Measurements from ENCODE around the gene RPA3. TPM values are rescaled to one million over a fixed set of nuclear protein-coding genes. Genes with fewer than 3 reads are reported as not detected.

The RPA3 gene
- total and polyA plus RNA-seq, 2 of the 13 experiments (the other 11 are each of a cell fraction or from before 2014, with no cell fraction given), result 38.3 to 154 TPM

GRCh38 chr7:7731732-7732131 is 13.3 kb upstream of the RPA3 start (continued):
- TF ChIP-seq PAXIP1 (CRISPR knock-in tag; conservative IDR thresholded peaks at IDR 0.05), result peak; percentile 80
- no peak for TF ChIP-seq ATF7-NPFF (CRISPR knock-in tag; IDR thresholded peaks at IDR 0.05; ENCODE audit: low read depth)
- TF ChIP-seq ZNF350 (CRISPR knock-in tag; IDR thresholded peaks at IDR 0.05; ENCODE audit: borderline replicate concordance, low read depth), result no peak
- TF ChIP-seq STAG1 (CRISPR knock-in tag; IDR thresholded peaks at IDR 0.05), result no peak
- TF ChIP-seq, protein P1, sequence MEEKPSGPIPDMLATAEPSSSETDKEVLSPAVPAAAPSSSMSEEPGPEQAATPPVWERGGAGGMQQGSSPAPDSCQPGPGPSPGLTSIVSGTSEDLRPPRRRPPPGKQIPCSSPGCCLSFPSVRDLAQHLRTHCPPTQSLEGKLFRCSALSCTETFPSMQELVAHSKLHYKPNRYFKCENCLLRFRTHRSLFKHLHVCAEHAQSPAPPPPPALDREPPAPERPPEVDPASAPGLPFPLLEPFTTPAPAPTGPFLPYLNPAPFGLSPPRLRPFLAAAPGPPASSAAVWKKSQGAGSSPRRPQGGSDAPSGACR (CRISPR knock-in tag; IDR thresholded peaks at IDR 0.05), result no peak
- TF ChIP-seq, protein P2, sequence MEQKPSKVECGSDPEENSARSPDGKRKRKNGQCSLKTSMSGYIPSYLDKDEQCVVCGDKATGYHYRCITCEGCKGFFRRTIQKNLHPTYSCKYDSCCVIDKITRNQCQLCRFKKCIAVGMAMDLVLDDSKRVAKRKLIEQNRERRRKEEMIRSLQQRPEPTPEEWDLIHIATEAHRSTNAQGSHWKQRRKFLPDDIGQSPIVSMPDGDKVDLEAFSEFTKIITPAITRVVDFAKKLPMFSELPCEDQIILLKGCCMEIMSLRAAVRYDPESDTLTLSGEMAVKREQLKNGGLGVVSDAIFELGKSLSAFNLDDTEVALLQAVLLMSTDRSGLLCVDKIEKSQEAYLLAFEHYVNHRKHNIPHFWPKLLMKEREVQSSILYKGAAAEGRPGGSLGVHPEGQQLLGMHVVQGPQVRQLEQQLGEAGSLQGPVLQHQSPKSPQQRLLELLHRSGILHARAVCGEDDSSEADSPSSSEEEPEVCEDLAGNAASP (CRISPR knock-in tag; IDR thresholded peaks at IDR 0.05; ENCODE audit: borderline replicate concordance), result peak; percentile 77; the same call in 1 of the 2 replicates
- TF ChIP-seq, protein P3, sequence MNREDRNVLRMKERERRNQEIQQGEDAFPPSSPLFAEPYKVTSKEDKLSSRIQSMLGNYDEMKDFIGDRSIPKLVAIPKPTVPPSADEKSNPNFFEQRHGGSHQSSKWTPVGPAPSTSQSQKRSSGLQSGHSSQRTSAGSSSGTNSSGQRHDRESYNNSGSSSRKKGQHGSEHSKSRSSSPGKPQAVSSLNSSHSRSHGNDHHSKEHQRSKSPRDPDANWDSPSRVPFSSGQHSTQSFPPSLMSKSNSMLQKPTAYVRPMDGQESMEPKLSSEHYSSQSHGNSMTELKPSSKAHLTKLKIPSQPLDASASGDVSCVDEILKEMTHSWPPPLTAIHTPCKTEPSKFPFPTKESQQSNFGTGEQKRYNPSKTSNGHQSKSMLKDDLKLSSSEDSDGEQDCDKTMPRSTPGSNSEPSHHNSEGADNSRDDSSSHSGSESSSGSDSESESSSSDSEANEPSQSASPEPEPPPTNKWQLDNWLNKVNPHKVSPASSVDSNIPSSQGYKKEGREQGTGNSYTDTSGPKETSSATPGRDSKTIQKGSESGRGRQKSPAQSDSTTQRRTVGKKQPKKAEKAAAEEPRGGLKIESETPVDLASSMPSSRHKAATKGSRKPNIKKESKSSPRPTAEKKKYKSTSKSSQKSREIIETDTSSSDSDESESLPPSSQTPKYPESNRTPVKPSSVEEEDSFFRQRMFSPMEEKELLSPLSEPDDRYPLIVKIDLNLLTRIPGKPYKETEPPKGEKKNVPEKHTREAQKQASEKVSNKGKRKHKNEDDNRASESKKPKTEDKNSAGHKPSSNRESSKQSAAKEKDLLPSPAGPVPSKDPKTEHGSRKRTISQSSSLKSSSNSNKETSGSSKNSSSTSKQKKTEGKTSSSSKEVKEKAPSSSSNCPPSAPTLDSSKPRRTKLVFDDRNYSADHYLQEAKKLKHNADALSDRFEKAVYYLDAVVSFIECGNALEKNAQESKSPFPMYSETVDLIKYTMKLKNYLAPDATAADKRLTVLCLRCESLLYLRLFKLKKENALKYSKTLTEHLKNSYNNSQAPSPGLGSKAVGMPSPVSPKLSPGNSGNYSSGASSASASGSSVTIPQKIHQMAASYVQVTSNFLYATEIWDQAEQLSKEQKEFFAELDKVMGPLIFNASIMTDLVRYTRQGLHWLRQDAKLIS (CRISPR knock-in tag; IDR thresholded peaks at IDR 0.05), result no peak
- no peak for TF ChIP-seq LBX2 (CRISPR knock-in tag; IDR thresholded peaks at IDR 0.05; ENCODE audit: borderline replicate concordance)
- TF ChIP-seq ATF3 (CRISPR knock-in tag; IDR thresholded peaks at IDR 0.05), result no peak
- TF ChIP-seq ZNF275 (CRISPR knock-in tag; IDR thresholded peaks at IDR 0.05; ENCODE audit: borderline replicate concordance), result no peak
- TF ChIP-seq SMARCE1 (IDR thresholded peaks at IDR 0.05; ENCODE audit: borderline replicate concordance), result peak; percentile 69; the same call in 1 of the 2 replicates
- TF ChIP-seq, protein P4, sequence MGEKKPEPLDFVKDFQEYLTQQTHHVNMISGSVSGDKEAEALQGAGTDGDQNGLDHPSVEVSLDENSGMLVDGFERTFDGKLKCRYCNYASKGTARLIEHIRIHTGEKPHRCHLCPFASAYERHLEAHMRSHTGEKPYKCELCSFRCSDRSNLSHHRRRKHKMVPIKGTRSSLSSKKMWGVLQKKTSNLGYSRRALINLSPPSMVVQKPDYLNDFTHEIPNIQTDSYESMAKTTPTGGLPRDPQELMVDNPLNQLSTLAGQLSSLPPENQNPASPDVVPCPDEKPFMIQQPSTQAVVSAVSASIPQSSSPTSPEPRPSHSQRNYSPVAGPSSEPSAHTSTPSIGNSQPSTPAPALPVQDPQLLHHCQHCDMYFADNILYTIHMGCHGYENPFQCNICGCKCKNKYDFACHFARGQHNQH (CRISPR knock-in tag; IDR thresholded peaks at IDR 0.05), result peak; percentile 20; the same call in 1 of the 2 replicates
- TF ChIP-seq ZNF331 (CRISPR knock-in tag; IDR thresholded peaks at IDR 0.05), result no peak; the same call in 1 of the 2 replicates
- peak; percentile 59; the same call in 1 of the 2 replicates for TF ChIP-seq PPARG (CRISPR knock-in tag; conservative IDR thresholded peaks at IDR 0.05)

Data from HepG2 (cell line).